H1 (cell line): ENCODE data around the gene PAK1IP1. TPM values are rescaled to one million over a fixed set of nuclear protein-coding genes. Genes with fewer than 3 reads are reported as not detected.

Experiments used
- CTCF ChIA-PET: fragments of 300-600 bp; sonication (Branson Sonifier 250); formaldehyde crosslinking; loops from one replicate; lab custom pipeline; 2021; ENCODE audit not compliant: partially characterized antibody; lab: Charles Lee
- POLR2A ChIA-PET: fragments of 300-600 bp; sonication (Branson Sonifier 250); formaldehyde crosslinking; loops from one replicate; lab custom pipeline; 2021; ENCODE audit warnings: inconsistent platforms; ENCODE audit not compliant: partially characterized antibody; lab: Charles Lee
- DNase-seq, 2 experiments: peaks; one replicate each; pipeline versions ENCODE4 v3.0.0 to v3.0.0-alpha.2; 2010 to 2022; ENCODE audit warnings: low spot score in 2 of 2, low read depth in 1 of 2, mixed read lengths in 1 of 2
- FAIRE-seq: peaks from 2 replicates; lab custom pipeline; 2011; peaks lifted over from hg19 to GRCh38; lab: Jason Lieb, UNC
- H2AFZ ChIP-seq: 2 replicates; pipeline ENCODE4 v1.8.1; 2012; ENCODE audit warnings: low read length, inconsistent platforms
- H2AK5ac ChIP-seq: 2 replicates; pipeline ENCODE4 v1.6.1; 2013; ENCODE audit warnings: low read depth, low read length
- H2BK120ac ChIP-seq: replicated peaks from 2 replicates; pipeline ENCODE3; 2013; ENCODE audit warnings: low read depth, low read length, inconsistent platforms
- H2BK12ac ChIP-seq: 2 replicates; pipeline ENCODE4 v1.6.1; 2013; ENCODE audit warnings: low read depth, low read length
- H2BK15ac ChIP-seq: 2 replicates; pipeline ENCODE4 v1.6.1; 2013; ENCODE audit warnings: low read length
- H2BK20ac ChIP-seq: 2 replicates; pipeline ENCODE4 v1.6.1; 2013; ENCODE audit warnings: low read length
- H2BK5ac ChIP-seq: 2 replicates; pipeline ENCODE4 v1.6.1; 2013; ENCODE audit warnings: low read depth, low read length
- H3K14ac ChIP-seq: 2 replicates; pipeline ENCODE4 v1.6.1; 2013; ENCODE audit warnings: inconsistent platforms; ENCODE audit not compliant: insufficient read length
- H3K18ac ChIP-seq: 2 replicates; pipeline ENCODE4 v1.6.1; 2013; ENCODE audit warnings: low read length; ENCODE audit errors: extremely low read depth
- H3K23ac ChIP-seq: 2 replicates; pipeline ENCODE4 v1.6.1; 2013; ENCODE audit warnings: inconsistent platforms; ENCODE audit not compliant: insufficient read length
- H3K23me2 ChIP-seq: 2 replicates; pipeline ENCODE4 v1.6.1; 2013; ENCODE audit warnings: low read depth, low read length
- H3K27ac ChIP-seq: 2 replicates; pipeline ENCODE4 v1.6.1; 2011; ENCODE audit warnings: low read depth, low read length, inconsistent platforms
- H3K27me3 ChIP-seq, 4 experiments: replicated peaks in 1 of 4; 1 replicate in 1 of 4; 2 replicates in 3 of 4; pipeline versions ENCODE4 v1.6.1 to v1.8.1; 2011 to 2013; ENCODE audit warnings: low read length in 3 of 4, mild to moderate bottlenecking in 3 of 4, inconsistent platforms in 2 of 4, mixed read lengths in 2 of 4, moderate library complexity in 1 of 4; ENCODE audit not compliant: control insufficient read depth in 3 of 4, insufficient read depth in 3 of 4; ENCODE audit errors: extremely low read depth in 1 of 4
- H3K36me3 ChIP-seq, 4 experiments: 2 replicates each; pipeline versions ENCODE4 v1.6.1 to v1.8.1; 2011 to 2013; ENCODE audit warnings: mild to moderate bottlenecking in 4 of 4, low read length in 3 of 4, moderate library complexity in 2 of 4, control low read depth in 1 of 4, inconsistent platforms in 1 of 4; ENCODE audit not compliant: insufficient read depth in 4 of 4, control insufficient read depth in 2 of 4
- H3K4ac ChIP-seq: replicated peaks from 2 replicates; pipeline ENCODE3; 2013; ENCODE audit warnings: low read length, low read depth, mixed read lengths, inconsistent platforms; ENCODE audit not compliant: insufficient read length
- H3K4me1 ChIP-seq, 4 experiments: replicated peaks in 1 of 4; 1 replicate in 1 of 4; 2 replicates in 3 of 4; pipeline versions ENCODE4 v1.6.1 to v1.8.1; 2011 to 2013; ENCODE audit warnings: low read length in 3 of 4, inconsistent platforms in 2 of 4, mixed read lengths in 1 of 4; ENCODE audit not compliant: insufficient read depth in 4 of 4, control insufficient read depth in 3 of 4
- H3K4me2 ChIP-seq, 2 experiments: 2 replicates each; pipeline versions ENCODE4 v1.6.1 to v1.8.1; 2011 to 2013; ENCODE audit warnings: low read depth in 2 of 2, low read length in 2 of 2, control low read depth in 1 of 2, inconsistent platforms in 1 of 2, mild to moderate bottlenecking in 1 of 2; ENCODE audit not compliant: insufficient read depth in 1 of 2
- H3K4me3 ChIP-seq, 4 experiments: fragments of 200-600, 300-600 bp in 1 of 4; sonication (generic), shearing (Covaris generic), sonication (Bioruptor Twin) in 1 of 4; 2 replicates each; pipeline versions ENCODE4 v1.5.1 to v1.8.1; 2011 to 2016; ENCODE audit warnings: low read length in 4 of 4, low read depth in 3 of 4, control low read depth in 2 of 4, inconsistent platforms in 2 of 4, mild to moderate bottlenecking in 2 of 4, mixed read lengths in 1 of 4, moderate library complexity in 1 of 4; ENCODE audit not compliant: insufficient read depth in 2 of 4; ENCODE audit errors: extremely low read depth in 1 of 4
- H3K56ac ChIP-seq: replicated peaks from 2 replicates; pipeline ENCODE3; 2013; ENCODE audit warnings: low read depth, mild to moderate bottlenecking, mixed read lengths, low read length, inconsistent platforms; ENCODE audit not compliant: insufficient read length
- H3K79me1 ChIP-seq: 2 replicates; pipeline ENCODE4 v1.6.1; 2013; ENCODE audit warnings: low read depth, low read length, control low read depth
- H3K79me2 ChIP-seq, 2 experiments: 2 replicates each; pipeline versions ENCODE4 v1.6.1 to v1.8.1; 2012 to 2013; ENCODE audit warnings: low read length in 2 of 2, mild to moderate bottlenecking in 2 of 2, inconsistent platforms in 1 of 2; ENCODE audit not compliant: insufficient read depth in 2 of 2, control insufficient read depth in 1 of 2
- H3K9ac ChIP-seq, 4 experiments: replicated peaks in 1 of 4; 1 replicate in 1 of 4; 2 replicates in 3 of 4; pipeline versions ENCODE4 v1.6.1 to v1.8.1; 2011 to 2013; ENCODE audit warnings: low read depth in 3 of 4, low read length in 3 of 4, control low read depth in 2 of 4, mild to moderate bottlenecking in 2 of 4, moderate library complexity in 2 of 4, inconsistent platforms in 1 of 4; ENCODE audit errors: extremely low read depth in 1 of 4
- H3K9me3 ChIP-seq, 2 experiments: 2 replicates each; pipeline versions ENCODE4 v1.6.1 to v1.8.1; 2012 to 2013; ENCODE audit warnings: mild to moderate bottlenecking in 2 of 2, moderate library complexity in 2 of 2, control low read depth in 1 of 2, inconsistent platforms in 1 of 2, low read depth in 1 of 2, low read length in 1 of 2, mixed read lengths in 1 of 2; ENCODE audit not compliant: insufficient read depth in 2 of 2
- H4K20me1 ChIP-seq, 2 experiments: replicated peaks in 1 of 2; 2 replicates each; pipeline versions ENCODE3 to v1.8.1; 2011 to 2013; ENCODE audit warnings: inconsistent platforms in 2 of 2, low read length in 2 of 2, mild to moderate bottlenecking in 1 of 2; ENCODE audit not compliant: insufficient read depth in 2 of 2, control insufficient read depth in 1 of 2
- H4K5ac ChIP-seq: 2 replicates; pipeline ENCODE4 v1.6.1; 2013; ENCODE audit warnings: low read length, low read depth, mixed read lengths, inconsistent platforms; ENCODE audit not compliant: insufficient read length
- H4K8ac ChIP-seq: 2 replicates; pipeline ENCODE4 v1.8.0; 2013; ENCODE audit warnings: mild to moderate bottlenecking, moderate library complexity, low read length, inconsistent platforms; ENCODE audit not compliant: insufficient read depth; ENCODE audit errors: extremely low read depth
- H4K91ac ChIP-seq: replicated peaks from 2 replicates; pipeline ENCODE3; 2013; ENCODE audit warnings: low read length, mixed read lengths, inconsistent platforms; ENCODE audit not compliant: insufficient read length
- E2F6 ChIP-seq: IDR thresholded peaks from 2 replicates; pipeline ENCODE4 v1.6.1; 2012; ENCODE audit warnings: inconsistent platforms
- POLR2A ChIP-seq, 2 experiments: IDR thresholded peaks; 1 replicate in 1 of 2; 2 replicates in 1 of 2; pipeline ENCODE4 v1.6.1; 2011; ENCODE audit warnings: low read depth in 2 of 2, low read length in 2 of 2, mild to moderate bottlenecking in 2 of 2; ENCODE audit errors: control extremely low read depth in 1 of 2
- USF2 ChIP-seq: IDR thresholded peaks from 2 replicates; pipeline ENCODE4 v1.6.1; 2011; ENCODE audit warnings: low read length, improper control_type of control experiment
- YY1 ChIP-seq: IDR thresholded peaks from 2 replicates; pipeline ENCODE4 v1.6.1; 2011; ENCODE audit warnings: low read depth, mild to moderate bottlenecking, low read length
- WGBS, 2 experiments: shearing (Covaris generic) in 1 of 2; methylation state at CpG; one replicate each; pipeline versions ENCODE4 v1.1.6 to v1.1.7; 2013 to 2015; ENCODE audit warnings: low lambda C conversion rate in 2 of 2, mixed read lengths in 2 of 2, inconsistent platforms in 1 of 2, low coverage in 1 of 2, missing lambda C conversion rate in 1 of 2; ENCODE audit not compliant: insufficient replicate concordance in 2 of 2, insufficient coverage in 1 of 2, insufficient read length in 1 of 2; ENCODE audit errors: extremely low coverage in 1 of 2, missing lambda C conversion rate in 1 of 2; 5-methylcytosine and 5-hydroxymethylcytosine counted together
- polyA plus RNA-seq, 7 experiments: library from polyadenylated mRNA; depleted of rRNA in 3 of 7; stranded (reverse) in 5 of 7; unstranded in 2 of 7; fragments of >200 nt in 5 of 7; fragments of 200-250 nt in 2 of 7; gene quantifications; 1 replicate in 5 of 7; 2 replicates in 1 of 7; 4 replicates in 1 of 7; pipeline versions ENCODE4 v1.2.1 to v1.2.3, GENCODE V29; 2011 to 2013; ENCODE audit warnings: missing spikeins in 2 of 7, mixed read lengths in 2 of 7
- total RNA-seq: library from RNA; stranded (reverse); fragmentation: NEBNext Ultra II Directional; extraction: Animal tissue kit (Norgen Biotek cat#: 25700); gene quantifications from 2 replicates; pipeline ENCODE4 v1.2.1, GENCODE V29; 2021

The PAK1IP1 gene
- total and polyA plus RNA-seq, 2 of the 8 experiments (the other 6 are each of a cell fraction or from before 2014, with no cell fraction given), result 19.7 to 43.6 TPM

GRCh38 chr6:10722570-10722819 is 27.7 kb downstream of the PAK1IP1 start:
- H2BK12ac ChIP-seq, result 0 out of 2 replicates have a peak overlapping the region, but pooled peaks have one; percentile 31
- H2BK20ac ChIP-seq, result no peak overlapping the region
- H3K79me1 ChIP-seq, result peaks cover 8% of the 10 kb centered on the region; the same call in 1 of the 2 replicates
- H3K23me2 ChIP-seq, result peaks cover 4% of the 10 kb centered on the region; the same call in 1 of the 2 replicates
- H2AFZ ChIP-seq, result peak overlapping the region; percentile 47
- 0 out of 2 replicates have a peak overlapping the region, but pooled peaks have one; percentile 1 for H2BK15ac ChIP-seq
- WGBS, 2 experiments, result 32% methylated on average over 6 of the region's 6 CpGs; no CpG with 5 or more reads in 1 of the 2 experiments
- H3K56ac ChIP-seq, result no peak overlapping the region
- H3K9ac ChIP-seq, result peak overlapping the region in 2 of 4 experiments; percentile 31 to 46; a peak in 2 of 7 replicates
- H3K9me3 ChIP-seq, result peaks cover 0 to 9% of the 10 kb centered on the region in 2 experiments; a peak in 3 of 4 replicates
- ChIA-PET CTCF (interaction anchor here (0.6 to 2.3 kb wide), 8 partner anchors 13 to 1710 kb away, joined by 3 to 8 read pairs (median 4); partner anchors contain the start of genes C6orf52 and PAK1IP1), POLR2A (interaction anchor here (0.8 to 6.9 kb wide), 13 partner anchors 9 to 73 kb away, joined by 3 to 39 read pairs (median 4); partner anchors contain the start of genes C6orf52, PAK1IP1 and TMEM14B)
- no peak for FAIRE-seq
- no peaks in the 10 kb centered on the region for H3K27me3 ChIP-seq
- DNase-seq, result no peak
- TF ChIP-seq USF2 (no peak), YY1 (no peak), POLR2A (IDR thresholded peaks at IDR 0.05; ENCODE audit: control extremely low read depth in 1 of 2, low read depth in 2 of 2, low read length in 2 of 2) (peak in 1 of 2 experiments; percentile 12; a peak in 1 of 3 replicates), E2F6 (peak; percentile 50; the same call in 1 of the 2 replicates)
- peaks cover 3 to 17% (median 9%) of the 10 kb centered on the region in 4 experiments; a peak in 5 of 8 replicates for H3K36me3 ChIP-seq
- H3K4me3 ChIP-seq, result peak overlapping the region; percentile 80 to 91 (median 88); a peak in 6 of 8 replicates
- H3K4ac ChIP-seq, result peak overlapping the region; percentile 2
- peak overlapping the region; percentile 77; the same call in 1 of the 2 replicates for H2BK5ac ChIP-seq
- no peak overlapping the region for H4K91ac ChIP-seq
- peak overlapping the region; percentile 27 for H4K5ac ChIP-seq
- H3K23ac ChIP-seq, result no peak overlapping the region
- H4K8ac ChIP-seq, result peak overlapping the region; percentile 7; the same call in 1 of the 2 replicates
- H3K4me1 ChIP-seq, result peaks cover 0 to 12% (median 4%) of the 10 kb centered on the region in 4 experiments; a peak in 3 of 7 replicates
- H3K27ac ChIP-seq, result peak overlapping the region; percentile 65; the same call in 1 of the 2 replicates
- no peak overlapping the region for H2AK5ac ChIP-seq
- H4K20me1 ChIP-seq, result no peaks in the 10 kb centered on the region
- peak overlapping the region; percentile 79 to 95 for H3K4me2 ChIP-seq
- no peak overlapping the region for H3K14ac ChIP-seq
- H3K79me2 ChIP-seq, result peaks cover 8 to 18% of the 10 kb centered on the region in 2 experiments; a peak in 3 of 4 replicates
- H2BK120ac ChIP-seq, result no peak overlapping the region
- peak overlapping the region; percentile 78; the same call in 1 of the 2 replicates for H3K18ac ChIP-seq
